ENCODE measurements around the gene DRAM1.

- no peak for TF ChIP-seq CTCF (conservative IDR thresholded peaks at IDR 0.05 in 1 of 2, IDR thresholded peaks at IDR 0.05 in 1 of 2; ENCODE audit: low read depth in 1 of 2, low read length in 2 of 2)
- TF ChIP-seq EZH2 (IDR thresholded peaks at IDR 0.05; ENCODE audit: low read length, missing control alignments), result no peak
Measured at GRCh38 chr12:101902641-101903040, 25.3 kb downstream of the DRAM1 start.

All from fibroblast of lung (primary cell).